H1 (cell line): ENCODE measurements around the gene PRKCSH. TPM values are rescaled to one million over a fixed set of nuclear protein-coding genes. Genes with fewer than 3 reads are reported as not detected.
A peak's percentile ranks its signal among the peaks of the same experiment; 100 is the strongest.

Source experiments
- CTCF ChIA-PET: fragments of 300-600 bp; sonication (Branson Sonifier 250); formaldehyde crosslinking; loops from one replicate; lab custom pipeline; 2021; ENCODE audit not compliant: partially characterized antibody; lab: Charles Lee
- POLR2A ChIA-PET: fragments of 300-600 bp; sonication (Branson Sonifier 250); formaldehyde crosslinking; loops from one replicate; lab custom pipeline; 2021; ENCODE audit warnings: inconsistent platforms; ENCODE audit not compliant: partially characterized antibody; lab: Charles Lee
- DNase-seq, 2 experiments: peaks; one replicate each; pipeline versions ENCODE4 v3.0.0 to v3.0.0-alpha.2; 2010 to 2022; ENCODE audit warnings: low spot score in 2 of 2, low read depth in 1 of 2, mixed read lengths in 1 of 2
- FAIRE-seq: peaks from 2 replicates; lab custom pipeline; 2011; peaks lifted over from hg19 to GRCh38; lab: Jason Lieb, UNC
- H2AFZ ChIP-seq: 2 replicates; pipeline ENCODE4 v1.8.1; 2012; ENCODE audit warnings: low read length, inconsistent platforms
- H2AK5ac ChIP-seq: 2 replicates; pipeline ENCODE4 v1.6.1; 2013; ENCODE audit warnings: low read depth, low read length
- H2BK120ac ChIP-seq: replicated peaks from 2 replicates; pipeline ENCODE3; 2013; ENCODE audit warnings: low read depth, low read length, inconsistent platforms
- H2BK12ac ChIP-seq: 2 replicates; pipeline ENCODE4 v1.6.1; 2013; ENCODE audit warnings: low read depth, low read length
- H2BK15ac ChIP-seq: 2 replicates; pipeline ENCODE4 v1.6.1; 2013; ENCODE audit warnings: low read length
- H2BK20ac ChIP-seq: 2 replicates; pipeline ENCODE4 v1.6.1; 2013; ENCODE audit warnings: low read length
- H2BK5ac ChIP-seq: 2 replicates; pipeline ENCODE4 v1.6.1; 2013; ENCODE audit warnings: low read depth, low read length
- H3K14ac ChIP-seq: 2 replicates; pipeline ENCODE4 v1.6.1; 2013; ENCODE audit warnings: inconsistent platforms; ENCODE audit not compliant: insufficient read length
- H3K18ac ChIP-seq: 2 replicates; pipeline ENCODE4 v1.6.1; 2013; ENCODE audit warnings: low read length; ENCODE audit errors: extremely low read depth
- H3K23ac ChIP-seq: 2 replicates; pipeline ENCODE4 v1.6.1; 2013; ENCODE audit warnings: inconsistent platforms; ENCODE audit not compliant: insufficient read length
- H3K23me2 ChIP-seq: 2 replicates; pipeline ENCODE4 v1.6.1; 2013; ENCODE audit warnings: low read depth, low read length
- H3K27ac ChIP-seq: 2 replicates; pipeline ENCODE4 v1.6.1; 2011; ENCODE audit warnings: low read depth, low read length, inconsistent platforms
- H3K27me3 ChIP-seq, 4 experiments: replicated peaks in 1 of 4; 1 replicate in 1 of 4; 2 replicates in 3 of 4; pipeline versions ENCODE4 v1.6.1 to v1.8.1; 2011 to 2013; ENCODE audit warnings: low read length in 3 of 4, mild to moderate bottlenecking in 3 of 4, inconsistent platforms in 2 of 4, mixed read lengths in 2 of 4, moderate library complexity in 1 of 4; ENCODE audit not compliant: control insufficient read depth in 3 of 4, insufficient read depth in 3 of 4; ENCODE audit errors: extremely low read depth in 1 of 4
- H3K36me3 ChIP-seq, 4 experiments: 2 replicates each; pipeline versions ENCODE4 v1.6.1 to v1.8.1; 2011 to 2013; ENCODE audit warnings: mild to moderate bottlenecking in 4 of 4, low read length in 3 of 4, moderate library complexity in 2 of 4, control low read depth in 1 of 4, inconsistent platforms in 1 of 4; ENCODE audit not compliant: insufficient read depth in 4 of 4, control insufficient read depth in 2 of 4
- H3K4ac ChIP-seq: replicated peaks from 2 replicates; pipeline ENCODE3; 2013; ENCODE audit warnings: low read length, low read depth, mixed read lengths, inconsistent platforms; ENCODE audit not compliant: insufficient read length
- H3K4me1 ChIP-seq, 4 experiments: replicated peaks in 1 of 4; 1 replicate in 1 of 4; 2 replicates in 3 of 4; pipeline versions ENCODE4 v1.6.1 to v1.8.1; 2011 to 2013; ENCODE audit warnings: low read length in 3 of 4, inconsistent platforms in 2 of 4, mixed read lengths in 1 of 4; ENCODE audit not compliant: insufficient read depth in 4 of 4, control insufficient read depth in 3 of 4
- H3K4me2 ChIP-seq, 2 experiments: 2 replicates each; pipeline versions ENCODE4 v1.6.1 to v1.8.1; 2011 to 2013; ENCODE audit warnings: low read depth in 2 of 2, low read length in 2 of 2, control low read depth in 1 of 2, inconsistent platforms in 1 of 2, mild to moderate bottlenecking in 1 of 2; ENCODE audit not compliant: insufficient read depth in 1 of 2
- H3K4me3 ChIP-seq, 4 experiments: fragments of 200-600, 300-600 bp in 1 of 4; sonication (generic), shearing (Covaris generic), sonication (Bioruptor Twin) in 1 of 4; 2 replicates each; pipeline versions ENCODE4 v1.5.1 to v1.8.1; 2011 to 2016; ENCODE audit warnings: low read length in 4 of 4, low read depth in 3 of 4, control low read depth in 2 of 4, inconsistent platforms in 2 of 4, mild to moderate bottlenecking in 2 of 4, mixed read lengths in 1 of 4, moderate library complexity in 1 of 4; ENCODE audit not compliant: insufficient read depth in 2 of 4; ENCODE audit errors: extremely low read depth in 1 of 4
- H3K56ac ChIP-seq: replicated peaks from 2 replicates; pipeline ENCODE3; 2013; ENCODE audit warnings: low read depth, mild to moderate bottlenecking, mixed read lengths, low read length, inconsistent platforms; ENCODE audit not compliant: insufficient read length
- H3K79me1 ChIP-seq: 2 replicates; pipeline ENCODE4 v1.6.1; 2013; ENCODE audit warnings: low read depth, low read length, control low read depth
- H3K79me2 ChIP-seq, 2 experiments: 2 replicates each; pipeline versions ENCODE4 v1.6.1 to v1.8.1; 2012 to 2013; ENCODE audit warnings: low read length in 2 of 2, mild to moderate bottlenecking in 2 of 2, inconsistent platforms in 1 of 2; ENCODE audit not compliant: insufficient read depth in 2 of 2, control insufficient read depth in 1 of 2
- H3K9ac ChIP-seq, 4 experiments: replicated peaks in 1 of 4; 1 replicate in 1 of 4; 2 replicates in 3 of 4; pipeline versions ENCODE4 v1.6.1 to v1.8.1; 2011 to 2013; ENCODE audit warnings: low read depth in 3 of 4, low read length in 3 of 4, control low read depth in 2 of 4, mild to moderate bottlenecking in 2 of 4, moderate library complexity in 2 of 4, inconsistent platforms in 1 of 4; ENCODE audit errors: extremely low read depth in 1 of 4
- H3K9me3 ChIP-seq, 2 experiments: 2 replicates each; pipeline versions ENCODE4 v1.6.1 to v1.8.1; 2012 to 2013; ENCODE audit warnings: mild to moderate bottlenecking in 2 of 2, moderate library complexity in 2 of 2, control low read depth in 1 of 2, inconsistent platforms in 1 of 2, low read depth in 1 of 2, low read length in 1 of 2, mixed read lengths in 1 of 2; ENCODE audit not compliant: insufficient read depth in 2 of 2
- H4K20me1 ChIP-seq, 2 experiments: replicated peaks in 1 of 2; 2 replicates each; pipeline versions ENCODE3 to v1.8.1; 2011 to 2013; ENCODE audit warnings: inconsistent platforms in 2 of 2, low read length in 2 of 2, mild to moderate bottlenecking in 1 of 2; ENCODE audit not compliant: insufficient read depth in 2 of 2, control insufficient read depth in 1 of 2
- H4K5ac ChIP-seq: 2 replicates; pipeline ENCODE4 v1.6.1; 2013; ENCODE audit warnings: low read length, low read depth, mixed read lengths, inconsistent platforms; ENCODE audit not compliant: insufficient read length
- H4K8ac ChIP-seq: 2 replicates; pipeline ENCODE4 v1.8.0; 2013; ENCODE audit warnings: mild to moderate bottlenecking, moderate library complexity, low read length, inconsistent platforms; ENCODE audit not compliant: insufficient read depth; ENCODE audit errors: extremely low read depth
- H4K91ac ChIP-seq: replicated peaks from 2 replicates; pipeline ENCODE3; 2013; ENCODE audit warnings: low read length, mixed read lengths, inconsistent platforms; ENCODE audit not compliant: insufficient read length
- HDAC6 ChIP-seq: IDR thresholded peaks from one replicate; pipeline ENCODE4 v1.7.1; 2012; ENCODE audit warnings: low read depth, mild to moderate bottlenecking, inconsistent platforms, low read length, moderate library complexity
- PHF8 ChIP-seq: fragments of 200-600 bp; sonication (generic); conservative IDR thresholded peaks from 2 replicates; pipeline ENCODE4 v1.7.1; 2012; ENCODE audit warnings: low read depth, mild to moderate bottlenecking, inconsistent platforms, low read length, moderate library complexity
- RBBP5 ChIP-seq: IDR thresholded peaks from 2 replicates; pipeline ENCODE4 v1.7.1; 2012; ENCODE audit warnings: low read depth, mild to moderate bottlenecking, inconsistent platforms, low read length, moderate library complexity, borderline replicate concordance
- SP2 ChIP-seq: IDR thresholded peaks from 2 replicates; pipeline ENCODE4 v1.6.1; 2012; ENCODE audit warnings: mild to moderate bottlenecking, low read length, inconsistent platforms
- WGBS, 2 experiments: shearing (Covaris generic) in 1 of 2; methylation state at CpG; one replicate each; pipeline versions ENCODE4 v1.1.6 to v1.1.7; 2013 to 2015; ENCODE audit warnings: low lambda C conversion rate in 2 of 2, mixed read lengths in 2 of 2, inconsistent platforms in 1 of 2, low coverage in 1 of 2, missing lambda C conversion rate in 1 of 2; ENCODE audit not compliant: insufficient replicate concordance in 2 of 2, insufficient coverage in 1 of 2, insufficient read length in 1 of 2; ENCODE audit errors: extremely low coverage in 1 of 2, missing lambda C conversion rate in 1 of 2; 5-methylcytosine and 5-hydroxymethylcytosine counted together
- polyA plus RNA-seq, 7 experiments: library from polyadenylated mRNA; depleted of rRNA in 3 of 7; stranded (reverse) in 5 of 7; unstranded in 2 of 7; fragments of >200 nt in 5 of 7; fragments of 200-250 nt in 2 of 7; gene quantifications; 1 replicate in 5 of 7; 2 replicates in 1 of 7; 4 replicates in 1 of 7; pipeline versions ENCODE4 v1.2.1 to v1.2.3, GENCODE V29; 2011 to 2013; ENCODE audit warnings: missing spikeins in 2 of 7, mixed read lengths in 2 of 7
- total RNA-seq: library from RNA; stranded (reverse); fragmentation: NEBNext Ultra II Directional; extraction: Animal tissue kit (Norgen Biotek cat#: 25700); gene quantifications from 2 replicates; pipeline ENCODE4 v1.2.1, GENCODE V29; 2021

Gene PRKCSH
- total and polyA plus RNA-seq, 2 of the 8 experiments (the other 6 are each of a cell fraction or from before 2014, with no cell fraction given): 97.2 to 337 TPM

DNA sequence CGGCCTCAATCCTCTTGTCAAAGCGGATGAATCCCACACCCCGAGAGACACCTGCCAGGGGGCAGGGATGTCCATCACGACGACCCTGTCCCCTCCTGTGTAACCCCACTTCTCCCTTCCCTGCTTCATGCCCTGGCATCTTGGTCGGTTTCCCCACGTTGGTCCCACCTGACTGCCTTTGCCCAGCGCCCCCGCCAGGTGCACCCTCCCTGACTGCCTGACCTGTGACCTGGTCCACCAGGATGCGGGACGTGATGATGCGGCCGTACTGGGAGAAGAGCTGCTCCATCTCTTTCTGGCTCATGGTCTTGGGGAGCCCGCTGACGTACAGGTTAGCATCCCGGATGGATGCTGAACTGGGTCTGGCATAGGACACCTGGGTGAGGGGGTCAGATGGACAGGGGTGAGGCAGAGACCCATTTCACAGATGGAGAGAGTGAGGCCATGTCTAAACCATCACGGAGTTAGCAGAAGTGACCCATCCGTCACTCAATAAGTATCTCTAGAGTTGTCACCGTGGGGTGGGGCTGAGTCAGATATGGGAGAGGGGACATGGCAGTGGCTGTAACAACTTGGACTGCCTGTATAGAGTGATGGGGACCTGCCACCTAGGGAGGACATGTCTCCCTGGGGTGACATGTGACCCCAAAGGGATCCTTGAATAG lies 22.9 kb downstream of the PRKCSH start:
- CTCF ChIA-PET: interaction anchor here (0.7 to 3.4 kb wide), 10 partner anchors 10 to 78 kb away, joined by 3 to 17 read pairs (median 4); partner anchors contain the start of gene EPOR
- H2BK12ac ChIP-seq: 0 out of 2 replicates have a peak overlapping the region, but pooled peaks have one; percentile 27
- H3K36me3 ChIP-seq: no peaks in the 10 kb centered on the region

More for the DNA sequence above, 22.9 kb downstream of the PRKCSH start:
- Histone ChIP-seq H2AK5ac (0 out of 2 replicates have a peak overlapping the region, but pooled peaks have one; percentile 53), H3K18ac (no peak overlapping the region), H4K91ac (no peak overlapping the region), H3K23ac (no peak overlapping the region), H3K14ac (no peak overlapping the region), H3K27me3 (no peaks in the 10 kb centered on the region), H3K4me2 (no peak overlapping the region), H2BK20ac (no peak overlapping the region), H3K27ac (no peak overlapping the region), H2AFZ (no peak overlapping the region), H4K5ac (no peak overlapping the region), H2BK120ac (no peak overlapping the region), H3K56ac (no peak overlapping the region), H3K4me1 (peaks cover 0 to 12% (median 1%) of the 10 kb centered on the region in 4 experiments; a peak in 4 of 7 replicates), H3K79me2 (no peaks in the 10 kb centered on the region), H2BK5ac (no peak overlapping the region), H3K4ac (no peak overlapping the region), H3K79me1 (no peaks in the 10 kb centered on the region), H3K9ac (no peak overlapping the region; a peak in 1 of 7 replicates), H2BK15ac (no peak overlapping the region), H3K9me3 (no peaks in the 10 kb centered on the region), H3K4me3 (no peak overlapping the region), H4K8ac (peak overlapping the region; percentile 57; the same call in 1 of the 2 replicates), H3K23me2 (no peaks in the 10 kb centered on the region; the same call in 1 of the 2 replicates), H4K20me1 (no peaks in the 10 kb centered on the region)
- WGBS, 2 experiments: 85% methylated on average over 19 of the region's 19 CpGs; no CpG with 5 or more reads in 1 of the 2 experiments
- no peak for FAIRE-seq
- TF ChIP-seq HDAC6: no peak
- no peak for TF ChIP-seq RBBP5
- no peak for TF ChIP-seq PHF8
- TF ChIP-seq SP2: no peak
- no peak for DNase-seq
- POLR2A ChIA-PET: interaction anchor here (1.6 to 3.4 kb wide), 2 partner anchors 23 to 64 kb away, joined by 3 to 20 read pairs; partner anchors contain the start of gene ELAVL3
